Measurements from ENCODE around the gene SPDYE17.
"Not testable (repeated sequence)": the region's sequence is repeated elsewhere in the genome, so short reads cannot be mapped to it uniquely, and the experiment has no call there.

GRCh38 chr7:77006127-77007110, 25.7 kb downstream of the SPDYE17 start:
- not testable (repeated sequence) for TF ChIP-seq CTCF (IDR thresholded peaks at IDR 0.05); RCOR1 (IDR thresholded peaks at IDR 0.05; ENCODE audit: low read length); TCF12 (IDR thresholded peaks at IDR 0.05); YY1 (IDR thresholded peaks at IDR 0.05; ENCODE audit: low read depth); POLR2AphosphoS5 (IDR thresholded peaks at IDR 0.05; ENCODE audit: low read depth, low read length); TAF1 (IDR thresholded peaks at IDR 0.05; ENCODE audit: borderline replicate concordance, low read depth, low read length); TEAD4 (IDR thresholded peaks at IDR 0.05; ENCODE audit: borderline replicate concordance, insufficient read depth)
